Mammary epithelial cell (primary cell): ENCODE measurements around the gene MEX3A.

Experiments
- EZH2 ChIP-seq: IDR thresholded peaks from 2 replicates; pipeline ENCODE4 v1.6.1; 2012; ENCODE audit warnings: low read length, inconsistent platforms, borderline replicate concordance
- TF ChIP-seq, protein P1 (sequence below), 2 donors: IDR thresholded peaks in 1 of 2; conservative IDR thresholded peaks in 1 of 2; 2 replicates each; pipeline ENCODE4 v1.5.1; 2011 to 2012; ENCODE audit warnings: inconsistent platforms in 2 of 2, low read length in 2 of 2, mild to moderate bottlenecking in 2 of 2, control low read depth in 1 of 2, low read depth in 1 of 2; ENCODE audit not compliant: insufficient read depth in 1 of 2; ENCODE audit errors: extremely low read depth in 1 of 2

DNA sequence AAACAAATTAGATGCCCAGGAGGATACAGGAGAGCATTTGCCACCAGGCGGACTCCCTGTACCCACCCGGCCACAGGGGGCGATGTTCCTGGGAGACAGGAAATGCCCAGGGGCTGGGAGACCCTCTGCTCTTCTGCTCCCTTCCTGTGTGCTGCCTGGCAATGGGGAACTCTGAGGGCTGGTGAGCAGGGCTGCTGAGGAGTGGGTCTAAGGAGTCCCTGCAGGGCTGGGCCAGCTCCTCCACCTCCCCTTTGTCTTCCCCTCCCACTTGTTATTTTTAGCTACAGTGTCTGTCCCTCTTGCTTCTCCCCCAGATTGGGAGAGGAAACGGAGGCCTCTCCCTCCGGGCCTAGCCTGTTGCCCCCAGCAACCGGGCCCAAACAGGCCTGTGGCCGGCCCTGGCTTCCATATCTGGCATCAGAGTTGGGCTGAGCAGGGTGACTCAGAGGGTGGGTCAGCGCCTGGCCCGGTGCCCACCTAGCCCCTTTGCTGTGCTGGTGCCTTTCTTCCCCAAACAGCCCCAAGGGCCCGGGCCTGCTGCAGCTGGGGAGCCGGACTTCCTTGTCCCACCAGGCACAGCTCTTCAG lies 43.9 kb upstream of the MEX3A start:
- TF ChIP-seq, protein P1, sequence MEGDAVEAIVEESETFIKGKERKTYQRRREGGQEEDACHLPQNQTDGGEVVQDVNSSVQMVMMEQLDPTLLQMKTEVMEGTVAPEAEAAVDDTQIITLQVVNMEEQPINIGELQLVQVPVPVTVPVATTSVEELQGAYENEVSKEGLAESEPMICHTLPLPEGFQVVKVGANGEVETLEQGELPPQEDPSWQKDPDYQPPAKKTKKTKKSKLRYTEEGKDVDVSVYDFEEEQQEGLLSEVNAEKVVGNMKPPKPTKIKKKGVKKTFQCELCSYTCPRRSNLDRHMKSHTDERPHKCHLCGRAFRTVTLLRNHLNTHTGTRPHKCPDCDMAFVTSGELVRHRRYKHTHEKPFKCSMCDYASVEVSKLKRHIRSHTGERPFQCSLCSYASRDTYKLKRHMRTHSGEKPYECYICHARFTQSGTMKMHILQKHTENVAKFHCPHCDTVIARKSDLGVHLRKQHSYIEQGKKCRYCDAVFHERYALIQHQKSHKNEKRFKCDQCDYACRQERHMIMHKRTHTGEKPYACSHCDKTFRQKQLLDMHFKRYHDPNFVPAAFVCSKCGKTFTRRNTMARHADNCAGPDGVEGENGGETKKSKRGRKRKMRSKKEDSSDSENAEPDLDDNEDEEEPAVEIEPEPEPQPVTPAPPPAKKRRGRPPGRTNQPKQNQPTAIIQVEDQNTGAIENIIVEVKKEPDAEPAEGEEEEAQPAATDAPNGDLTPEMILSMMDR (conservative IDR thresholded peaks at IDR 0.05 in 1 of 2, IDR thresholded peaks at IDR 0.05 in 1 of 2; ENCODE audit: extremely low read depth in 1 of 2, insufficient read depth in 1 of 2, low read depth in 1 of 2, low read length in 2 of 2), result peak; percentile 51 to 61
- no peak for TF ChIP-seq EZH2
